GM18858 (cell line): Measurements from ENCODE around the gene RPL19.

Experiments used
- ATAC-seq: cut with Tn5 transposase; IDR thresholded peaks from one replicate; pipeline ENCODE4 v1.9.1; 2021; ENCODE audit not compliant: unreplicated experiment

RPL19 gene

GRCh38 chr17:39171933-39172332 lies 28.1 kb upstream of the RPL19 start:
- ATAC-seq = no peak

- no peak for ATAC-seq
These were observed 27.0 kb upstream of the RPL19 start for GRCh38 chr17:39173080-39173479.

- no peak for ATAC-seq
These were observed 26.4 kb upstream of the RPL19 start for GRCh38 chr17:39173526-39174274.

DNA sequence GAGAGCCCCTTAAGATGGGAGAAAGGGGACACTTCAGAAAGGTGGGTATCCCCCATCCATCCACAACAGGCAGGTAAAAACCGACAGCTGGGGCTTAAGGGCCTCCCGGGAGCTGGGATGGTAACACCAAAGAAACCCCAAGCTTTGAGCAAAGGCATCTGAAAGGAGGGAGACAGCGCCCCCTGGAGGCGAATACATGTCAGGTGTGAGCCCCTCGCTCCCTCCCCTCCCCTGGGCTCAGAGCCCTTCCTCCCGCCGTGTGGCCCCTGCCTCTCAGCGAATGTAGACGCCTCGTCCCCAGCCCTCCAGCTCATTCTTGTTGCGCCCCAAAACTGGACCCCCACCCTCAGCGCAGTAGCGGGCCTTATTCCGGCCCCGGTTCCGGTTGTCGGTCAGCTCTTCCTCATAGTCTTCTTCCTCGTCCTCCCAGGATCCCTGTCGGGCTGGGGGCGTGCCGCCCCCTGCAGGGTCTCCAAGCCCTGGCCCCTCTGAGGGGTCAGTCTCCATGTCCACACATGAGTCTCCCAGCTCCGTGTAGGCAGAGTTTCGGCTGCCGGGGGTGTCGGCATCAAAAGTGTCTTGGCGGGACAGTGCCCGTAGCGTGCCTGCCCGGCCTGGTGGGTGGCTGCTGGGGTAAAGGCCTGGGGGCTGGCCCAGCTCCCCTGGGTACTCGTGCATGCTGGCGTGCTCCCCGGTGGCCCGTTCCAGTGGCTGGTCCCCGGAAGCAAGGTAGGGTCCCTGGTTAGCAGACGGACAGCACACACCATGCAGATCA lies 25.0 kb upstream of the RPL19 start:
- ATAC-seq = no peak

DNA sequence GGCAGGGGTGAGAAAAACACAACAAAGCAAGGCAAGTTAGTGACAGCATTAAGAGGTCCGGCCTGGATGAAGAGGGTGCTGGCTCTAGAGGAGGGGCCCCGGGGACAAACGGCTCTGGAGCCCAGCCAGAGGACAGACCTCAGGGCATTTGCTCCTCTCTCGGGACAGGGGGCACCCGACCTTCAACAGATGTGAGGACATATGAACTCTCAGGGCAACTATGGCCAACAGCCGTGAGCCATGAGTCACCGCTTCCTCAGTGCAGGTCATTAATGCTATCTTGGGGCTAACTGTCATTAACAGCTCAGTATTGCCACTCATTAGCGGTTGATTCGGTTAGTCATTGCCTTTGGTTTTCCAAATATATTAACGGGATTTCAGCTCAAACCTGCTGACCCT lies 24.4 kb upstream of the RPL19 start:
- no peak for ATAC-seq

DNA sequence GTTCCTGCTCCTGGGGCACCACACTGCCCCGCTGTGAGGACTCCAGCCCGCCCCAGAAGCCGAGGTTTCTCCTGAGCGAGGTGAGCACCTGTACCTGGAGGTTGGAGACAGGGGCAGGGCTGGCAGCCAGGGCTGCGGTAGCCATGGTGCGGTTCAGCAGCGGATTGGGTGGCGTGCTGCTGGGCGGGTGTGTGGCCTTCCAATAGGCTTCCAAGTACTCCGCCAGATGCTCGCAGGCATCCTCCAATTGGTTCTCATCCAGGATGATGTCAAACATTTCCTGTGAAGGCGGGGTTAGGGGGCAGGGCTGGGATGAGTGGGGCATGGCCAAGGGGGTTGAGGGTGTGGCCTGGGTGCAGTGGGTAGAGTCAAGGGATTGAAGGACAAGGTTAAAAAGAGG lies 22.8 kb upstream of the RPL19 start:
- no peak for ATAC-seq

- no peak for ATAC-seq
These were observed 21.5 kb upstream of the RPL19 start for GRCh38 chr17:39178536-39178935.

GRCh38 chr17:39181303-39181702 lies 18.8 kb upstream of the RPL19 start:
- no peak for ATAC-seq

DNA sequence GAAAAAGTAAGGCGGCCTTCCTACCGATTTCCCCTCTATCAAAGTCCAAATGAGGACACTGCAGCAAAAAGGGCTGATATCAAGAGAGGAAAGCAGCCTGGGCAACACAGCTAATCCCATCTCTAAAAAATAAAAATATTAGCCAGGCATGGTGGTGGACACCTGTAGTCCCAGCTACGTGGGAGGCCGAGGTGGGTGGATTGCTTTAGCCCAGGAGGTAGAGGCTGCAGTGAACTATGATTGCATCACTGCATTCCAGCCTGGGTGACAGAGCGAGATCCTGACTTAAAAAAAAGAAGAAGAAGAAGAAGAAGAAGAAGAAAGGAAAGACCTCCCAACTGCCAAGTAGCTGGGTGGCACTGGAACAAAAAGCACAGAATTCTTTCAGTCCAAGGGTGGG lies 17.0 kb upstream of the RPL19 start:
- ATAC-seq = no peak

DNA sequence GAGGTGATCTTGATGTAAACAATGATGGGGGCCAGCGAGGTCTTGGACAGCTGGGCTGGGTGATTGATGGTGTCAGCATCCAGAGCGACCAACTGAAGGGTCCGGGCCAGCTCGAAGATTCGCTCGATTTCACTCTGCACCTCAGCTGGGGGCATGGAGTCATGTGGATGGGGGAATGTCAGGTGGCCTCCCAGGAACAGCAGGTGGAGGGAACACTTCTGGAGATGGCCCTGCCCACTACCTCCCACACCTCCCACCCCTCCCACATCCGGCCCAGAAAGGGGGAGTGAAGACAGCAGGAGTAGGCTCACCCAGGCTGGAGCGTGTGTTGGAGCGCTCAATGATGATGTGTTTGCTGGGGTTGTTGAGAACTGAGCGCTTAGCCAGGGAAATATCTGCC lies 16.4 kb upstream of the RPL19 start:
- ATAC-seq = no peak

GRCh38 chr17:39186481-39187002 lies 13.5 kb upstream of the RPL19 start:
- no peak for ATAC-seq

DNA sequence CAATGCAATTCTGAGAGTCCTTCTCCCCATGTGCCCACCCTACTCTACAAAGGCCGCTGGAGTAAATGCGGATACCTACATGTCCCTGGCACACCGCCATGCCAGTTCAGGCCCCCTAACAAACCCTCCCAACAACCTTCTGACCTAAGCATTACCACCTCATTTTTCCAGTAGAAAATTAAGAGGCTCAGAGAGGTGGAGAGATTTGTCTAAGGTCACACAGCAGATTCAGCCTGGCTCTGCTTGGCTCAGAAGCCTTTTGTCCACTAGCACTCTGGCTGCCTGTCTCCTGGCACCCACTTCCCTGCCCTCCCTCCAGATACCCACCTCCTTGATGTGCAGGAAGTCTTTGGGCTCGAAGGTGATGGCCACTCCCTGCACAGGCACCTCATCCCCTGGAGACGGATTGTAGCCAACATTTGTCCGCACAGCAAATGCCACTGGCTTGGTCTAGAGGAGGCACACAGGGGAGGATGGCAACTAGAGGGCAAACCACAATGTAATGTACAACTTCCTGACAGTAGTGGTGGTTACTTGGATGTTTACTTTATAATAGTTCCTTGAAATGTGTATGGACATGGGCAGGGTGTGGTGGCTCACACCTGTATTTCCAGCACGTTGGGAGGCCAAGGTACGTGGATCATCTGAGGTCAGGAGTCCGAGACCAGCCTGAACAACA lies 12.8 kb upstream of the RPL19 start:
- no peak for ATAC-seq

GRCh38 chr17:39191750-39192510 lies 8.2 kb upstream of the RPL19 start:
- ATAC-seq = no peak

DNA sequence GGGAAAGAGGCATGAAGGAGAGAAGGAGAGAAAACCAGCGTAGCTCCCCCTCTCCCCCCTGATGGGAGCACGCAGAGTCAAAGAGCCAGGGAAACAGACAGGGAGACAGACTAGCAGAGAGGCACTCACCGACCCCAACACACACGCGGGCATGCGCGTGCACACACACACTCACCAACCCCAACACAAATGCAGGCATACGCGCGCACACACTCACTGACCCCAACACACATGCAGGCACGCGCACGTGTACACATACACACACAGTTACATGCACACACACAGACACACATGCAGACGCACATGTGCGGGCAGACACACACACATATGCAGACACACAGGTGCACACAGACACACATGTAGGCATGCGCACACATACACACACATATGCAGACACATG lies 7.2 kb upstream of the RPL19 start:
- ATAC-seq = no peak

GRCh38 chr17:39193346-39193745 lies 6.7 kb upstream of the RPL19 start:
- ATAC-seq = no peak

- ATAC-seq = no peak
These were observed 5.7 kb upstream of the RPL19 start for GRCh38 chr17:39194089-39194984.

DNA sequence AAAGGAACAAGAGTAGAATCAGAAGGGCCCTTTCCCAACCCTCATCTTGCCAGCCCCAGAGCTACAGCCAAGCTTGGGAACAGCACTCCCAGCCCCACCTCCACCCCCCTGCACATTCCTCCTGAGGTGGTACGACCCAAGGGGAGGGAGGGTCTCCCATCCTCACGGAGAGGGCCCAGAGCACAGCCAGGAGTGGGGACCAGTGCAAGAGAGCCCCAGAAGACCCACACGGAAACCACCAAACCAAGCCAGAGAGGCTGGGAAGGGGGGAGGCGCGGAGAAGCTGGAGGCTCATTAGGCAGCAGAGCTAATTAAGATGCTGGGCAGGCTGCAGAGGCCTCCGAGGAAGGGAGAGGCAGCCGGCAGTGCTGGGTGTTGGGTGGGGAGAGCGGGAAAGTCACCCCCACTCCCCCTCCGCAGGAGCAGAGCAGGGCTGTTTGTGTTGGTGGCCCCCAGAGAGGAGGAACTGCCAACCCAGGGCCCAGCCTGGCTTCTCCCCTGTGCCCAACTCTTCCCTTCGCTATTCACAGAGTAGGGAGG lies 5.0 kb upstream of the RPL19 start:
- no peak for ATAC-seq

DNA sequence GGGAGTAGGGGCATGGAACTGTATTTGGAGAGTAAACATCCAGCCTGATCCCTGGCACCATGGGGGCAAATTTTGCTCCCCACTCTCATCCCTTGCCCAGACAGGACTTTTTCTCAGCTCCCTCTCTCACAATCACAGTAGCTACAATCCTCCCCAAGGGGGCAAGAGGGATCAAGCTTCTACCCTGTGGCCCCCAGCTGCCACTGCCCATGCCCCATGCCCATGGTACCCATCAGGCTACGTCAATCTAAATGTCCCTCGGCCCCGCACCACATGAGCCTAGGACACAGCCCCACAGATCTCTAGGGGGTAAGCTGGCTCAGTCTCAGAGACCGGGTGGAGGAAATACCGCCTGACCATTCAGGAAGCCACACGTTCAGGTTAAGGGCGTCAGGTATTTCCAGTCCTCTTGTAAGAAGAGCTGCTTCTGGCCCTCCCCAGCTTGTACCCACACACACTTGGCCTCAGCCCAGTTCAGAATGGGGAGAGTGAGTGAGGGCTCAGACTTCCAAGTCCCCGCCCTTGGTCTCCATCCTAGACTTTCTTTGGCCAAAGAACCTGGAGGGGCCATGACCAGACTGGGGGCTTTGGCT lies 4.4 kb upstream of the RPL19 start:
- no peak for ATAC-seq

GRCh38 chr17:39196241-39196807 lies 3.8 kb upstream of the RPL19 start:
- ATAC-seq = no peak
